Pancreas (tissue), 10 donors: ENCODE results near the gene P2RY13. TPM values are rescaled to one million over a fixed set of nuclear protein-coding genes. Genes with fewer than 3 reads are reported as not detected.

Source experiments
- ATAC-seq, 4 donors: fragments of 200-7000 bp; cut with Tn5 transposase; one replicate each; pipeline versions ENCODE4 v1.8.0 to v1.9.1; 2020; ENCODE audit warnings: mild to moderate bottlenecking in 4 of 4, moderate library complexity in 4 of 4
- DNase-seq, 6 donors: peaks; one replicate each; pipeline ENCODE4 v3.0.0-alpha.2; 2020
- FAIRE-seq: peaks from 2 replicates; lab custom pipeline; 2012; peaks lifted over from hg19 to GRCh38; lab: Jason Lieb, UNC
- H3K27ac ChIP-seq, 4 donors: fragments of 200-600 bp; sonication (generic); 1 replicate in 3 of 4; 2 replicates in 1 of 4; pipeline versions ENCODE4 v1.5.0 to v1.8.0; 2020
- H3K27me3 ChIP-seq, 4 donors: fragments of 200-600 bp; one replicate each; pipeline ENCODE4 v1.8.0; 2021
- H3K36me3 ChIP-seq, 3 donors: fragments of 200-600 bp; sonication (generic) in 1 of 3; one replicate each; pipeline versions ENCODE4 v1.5.0 to v1.8.0; 2020 to 2021
- H3K4me1 ChIP-seq, 3 donors: fragments of 200-600 bp; one replicate each; pipeline ENCODE4 v1.8.0; 2021
- H3K4me3 ChIP-seq, 4 donors: fragments of 200-600 bp; sonication (generic) in 2 of 4; one replicate each; pipeline versions ENCODE4 v1.5.0 to v1.8.0; 2020 to 2021
- H3K9me3 ChIP-seq, 4 donors: fragments of 200-600 bp; one replicate each; pipeline ENCODE4 v1.8.0; 2021
- WGBS, 2 donors: extraction: QIAGEN DNeasy Blood & Tissue Kit; methylation state at CpG; one replicate each; pipeline ENCODE4 v1.1.7; 2013; 5-methylcytosine and 5-hydroxymethylcytosine counted together
- intact Hi-C, 3 donors: fragments of 100-400 bp; cut with DNase I; formaldehyde crosslinking; loops; one replicate each; pipeline versions ENCODE4 v1.11.1 to v1.14.2; 2022
- polyA plus RNA-seq, 2 donors: library from polyadenylated mRNA; stranded (reverse); fragments of 200-250 nt; gene quantifications; one replicate each; pipeline ENCODE4 v1.2.3, GENCODE V29; 2013
- total RNA-seq, 6 donors: library from RNA; stranded (reverse); fragmentation: NEBNext Ultra II Directional in 4 of 6; extraction: Animal tissue kit (Norgen Biotek cat#: 25700) in 4 of 6; gene quantifications; one replicate each; pipeline versions ENCODE4 v1.2.1 to v1.2.4, GENCODE V29; 2021 to 2023
- TF ChIP-seq, protein P1 (sequence below), 4 donors: fragments of 200-600 bp; sonication (generic) in 3 of 4; IDR thresholded peaks; one replicate each; pipeline versions ENCODE4 v1.5.0 to v1.8.0; 2021; ENCODE audit warnings: antibody characterized with exemption in 4 of 4
- donor health status: healthy with polysubstance abuse.
- donor health status: DM: no; HTN: no; CAD: no; lungs with moderate emphysema.
- donor health status: DM: no; HTN: no; CAD: no.
- donor health status: control.
- donor health status: control.
- donor health status: Bipolar disorder and iron deficiency.
- donor health status: DM: yes; HTN: yes; CAD: no.
- donor health status: DM: no; HTN: no; CAD: no.
- donor health status: DM: no; HTN: no; CAD: no.
- donor health status: DM: yes; HTN: yes; CAD: no.

P2RY13 gene
- total and polyA plus RNA-seq, 8 donors: 0.08 to 1.9 (median 0.23) TPM

DNA sequence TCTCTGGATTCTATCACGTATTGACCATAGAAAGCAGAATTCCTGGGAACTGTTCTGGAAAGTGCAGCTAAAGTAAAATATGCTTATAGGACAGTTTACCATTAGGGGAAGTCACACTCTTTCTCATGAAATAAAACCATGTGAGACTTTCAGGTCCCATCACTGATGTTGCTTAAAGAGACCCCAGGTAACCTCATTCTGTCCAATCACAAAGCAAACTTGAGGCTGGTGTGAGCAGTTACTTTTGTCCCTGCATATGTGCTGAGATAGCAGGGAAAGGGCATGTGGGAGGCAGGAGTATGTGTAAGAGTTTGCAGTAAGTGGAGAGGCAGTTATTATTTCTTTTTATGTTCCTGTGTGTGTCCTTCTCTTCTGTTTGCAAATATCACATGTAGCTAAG is 28.8 kb downstream of the P2RY13 start:
- ATAC-seq (no peak), DNase-seq (no peak), FAIRE-seq (no peak)
- Histone ChIP-seq H3K27me3 (no peaks in the 10 kb centered on the region), H3K9me3 (no peaks in the 10 kb centered on the region), H3K27ac (no peak overlapping the region), H3K36me3 (no peaks in the 10 kb centered on the region), H3K4me1 (no peaks in the 10 kb centered on the region), H3K4me3 (no peak overlapping the region)
- WGBS, 2 donors: 64 to 65% methylated on average over 1 of the region's 1 CpG
- intact Hi-C loops: no loop called here
- TF ChIP-seq, protein P1, sequence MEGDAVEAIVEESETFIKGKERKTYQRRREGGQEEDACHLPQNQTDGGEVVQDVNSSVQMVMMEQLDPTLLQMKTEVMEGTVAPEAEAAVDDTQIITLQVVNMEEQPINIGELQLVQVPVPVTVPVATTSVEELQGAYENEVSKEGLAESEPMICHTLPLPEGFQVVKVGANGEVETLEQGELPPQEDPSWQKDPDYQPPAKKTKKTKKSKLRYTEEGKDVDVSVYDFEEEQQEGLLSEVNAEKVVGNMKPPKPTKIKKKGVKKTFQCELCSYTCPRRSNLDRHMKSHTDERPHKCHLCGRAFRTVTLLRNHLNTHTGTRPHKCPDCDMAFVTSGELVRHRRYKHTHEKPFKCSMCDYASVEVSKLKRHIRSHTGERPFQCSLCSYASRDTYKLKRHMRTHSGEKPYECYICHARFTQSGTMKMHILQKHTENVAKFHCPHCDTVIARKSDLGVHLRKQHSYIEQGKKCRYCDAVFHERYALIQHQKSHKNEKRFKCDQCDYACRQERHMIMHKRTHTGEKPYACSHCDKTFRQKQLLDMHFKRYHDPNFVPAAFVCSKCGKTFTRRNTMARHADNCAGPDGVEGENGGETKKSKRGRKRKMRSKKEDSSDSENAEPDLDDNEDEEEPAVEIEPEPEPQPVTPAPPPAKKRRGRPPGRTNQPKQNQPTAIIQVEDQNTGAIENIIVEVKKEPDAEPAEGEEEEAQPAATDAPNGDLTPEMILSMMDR (IDR thresholded peaks at IDR 0.05): no peak

- intact Hi-C loops: no loop called here
- H3K36me3 ChIP-seq: no peaks in the 10 kb centered on the region
- no peak for DNase-seq
- H3K4me1 ChIP-seq: no peaks in the 10 kb centered on the region
- no peak overlapping the region for H3K4me3 ChIP-seq
- no peak for ATAC-seq
- no peaks in the 10 kb centered on the region for H3K27me3 ChIP-seq
- no peaks in the 10 kb centered on the region for H3K9me3 ChIP-seq
- no peak overlapping the region for H3K27ac ChIP-seq
- TF ChIP-seq, protein P1 (IDR thresholded peaks at IDR 0.05): no peak
- 78 to 79% methylated on average over 2 of the region's 2 CpGs for WGBS, 2 donors
- no peak for FAIRE-seq
Measured at GRCh38 chr3:151299006-151299405, 30.3 kb downstream of the P2RY13 start.

DNA sequence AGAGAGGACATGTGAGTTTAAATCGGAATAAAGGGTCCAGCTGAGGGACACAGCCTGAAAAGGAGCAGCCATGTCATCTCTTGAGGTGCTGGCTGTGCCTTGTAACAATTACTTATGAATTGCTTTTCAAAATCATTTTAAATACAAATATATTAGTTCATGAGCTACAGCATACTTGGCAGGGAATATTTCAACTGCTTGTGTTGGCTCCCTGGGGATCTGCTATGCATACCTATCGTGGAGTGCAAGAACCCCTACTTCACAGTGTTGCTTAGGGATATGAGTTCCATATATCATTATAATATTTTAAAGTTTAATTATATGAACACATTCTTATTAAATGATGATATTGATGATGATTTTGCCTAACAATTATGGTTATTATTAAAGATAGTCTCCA is 31.9 kb downstream of the P2RY13 start:
- intact Hi-C loops: no loop called here
- ATAC-seq (no peak), DNase-seq (no peak), FAIRE-seq (no peak)
- Histone ChIP-seq H3K27ac (no peak overlapping the region), H3K4me1 (no peaks in the 10 kb centered on the region), H3K27me3 (no peaks in the 10 kb centered on the region), H3K4me3 (no peak overlapping the region), H3K9me3 (no peaks in the 10 kb centered on the region), H3K36me3 (no peaks in the 10 kb centered on the region)
- TF ChIP-seq, protein P1 (IDR thresholded peaks at IDR 0.05): no peak
- WGBS, 2 donors: 47 to 59% methylated on average over 2 of the region's 2 CpGs

- H3K27me3 ChIP-seq: no peaks in the 10 kb centered on the region
Measured at GRCh38 chr3:151296226-151296625, 33.1 kb downstream of the P2RY13 start.

GRCh38 chr3:151293127-151293526 is 36.2 kb downstream of the P2RY13 start:
- Histone ChIP-seq H3K27me3 (no peaks in the 10 kb centered on the region), H3K4me1 (no peaks in the 10 kb centered on the region), H3K9me3 (no peaks in the 10 kb centered on the region), H3K4me3 (no peak overlapping the region), H3K36me3 (no peaks in the 10 kb centered on the region), H3K27ac (no peak overlapping the region)
- FAIRE-seq (no peak), DNase-seq (no peak), ATAC-seq (no peak)
- WGBS, 2 donors: 63 to 66% methylated on average over 6 of the region's 6 CpGs
- intact Hi-C loops: no loop called here
- TF ChIP-seq, protein P1 (IDR thresholded peaks at IDR 0.05): no peak

More at GRCh38 chr3:151296226-151296625, 33.1 kb downstream of the P2RY13 start:
- Histone ChIP-seq H3K36me3 (no peaks in the 10 kb centered on the region), H3K9me3 (no peaks in the 10 kb centered on the region), H3K4me1 (no peaks in the 10 kb centered on the region), H3K4me3 (no peak overlapping the region), H3K27ac (no peak overlapping the region)
- WGBS, 2 donors: 73 to 84% methylated on average over 3 of the region's 3 CpGs
- no peak for DNase-seq
- no peak for FAIRE-seq
- intact Hi-C loops: no loop called here
- TF ChIP-seq, protein P1 (IDR thresholded peaks at IDR 0.05): no peak
- ATAC-seq: no peak
